HG03558 (cell line): ENCODE measurements around the gene CNNM2.
"Not testable (repeated sequence)": the region's sequence is repeated elsewhere in the genome, so short reads cannot be mapped to it uniquely, and the experiment has no call there.

Source experiments
- ATAC-seq: cut with Tn5 transposase; IDR thresholded peaks from one replicate; pipeline ENCODE4 v1.9.1; 2021; ENCODE audit warnings: moderate number of reproducible peaks; ENCODE audit not compliant: unreplicated experiment; ENCODE audit errors: extremely low read depth

Gene CNNM2

GRCh38 chr10:102923601-102924000 is 5.5 kb downstream of the CNNM2 start:
- no peak for ATAC-seq

GRCh38 chr10:102926842-102927241 is 8.7 kb downstream of the CNNM2 start:
- ATAC-seq: no peak

- no peak for ATAC-seq
Observed at GRCh38 chr10:102927311-102928010, 9.4 kb downstream of the CNNM2 start.

GRCh38 chr10:102928442-102928841 is 10.3 kb downstream of the CNNM2 start:
- not testable (repeated sequence) for ATAC-seq

- ATAC-seq: no peak
Observed at GRCh38 chr10:102930720-102931119, 12.6 kb downstream of the CNNM2 start.

- ATAC-seq: no peak
Observed at GRCh38 chr10:102931643-102932042, 13.5 kb downstream of the CNNM2 start.

GRCh38 chr10:102935505-102935904 is 17.4 kb downstream of the CNNM2 start:
- ATAC-seq: no peak

GRCh38 chr10:102935939-102936605 is 18.0 kb downstream of the CNNM2 start:
- no peak for ATAC-seq

GRCh38 chr10:102941401-102941800 is 23.3 kb downstream of the CNNM2 start:
- ATAC-seq: no peak

- ATAC-seq: no peak
Observed at GRCh38 chr10:102945449-102945848, 27.4 kb downstream of the CNNM2 start.

- no peak for ATAC-seq
Observed at GRCh38 chr10:102945962-102946361, 27.9 kb downstream of the CNNM2 start.

- ATAC-seq: no peak
Observed at GRCh38 chr10:102946992-102947391, 28.9 kb downstream of the CNNM2 start.

- ATAC-seq: no peak
Observed at GRCh38 chr10:102948176-102948575, 30.1 kb downstream of the CNNM2 start.

- ATAC-seq: no peak
Observed at GRCh38 chr10:102948786-102949185, 30.7 kb downstream of the CNNM2 start.

- no peak for ATAC-seq
Observed at GRCh38 chr10:102949916-102950315, 31.8 kb downstream of the CNNM2 start.

GRCh38 chr10:102951316-102951715 is 33.2 kb downstream of the CNNM2 start:
- no peak for ATAC-seq

- ATAC-seq: no peak
Observed at GRCh38 chr10:102959360-102959759, 41.3 kb downstream of the CNNM2 start.

GRCh38 chr10:102960157-102960556 is 42.1 kb downstream of the CNNM2 start:
- no peak for ATAC-seq

- ATAC-seq: no peak
Observed at GRCh38 chr10:102962267-102962666, 44.2 kb downstream of the CNNM2 start.

- no peak for ATAC-seq
Observed at GRCh38 chr10:102962951-102963755, 45.1 kb downstream of the CNNM2 start.

- no peak for ATAC-seq
Observed at GRCh38 chr10:102963756-102964025, 45.6 kb downstream of the CNNM2 start.
